Measurements from ENCODE around the gene TMX2.
A peak's percentile ranks its signal among the peaks of the same experiment; 100 is the strongest.
"Not testable (repeated sequence)": the region's sequence is repeated elsewhere in the genome, so short reads cannot be mapped to it uniquely, and the experiment has no call there.

Gene TMX2

GRCh38 chr11:57716726-57717125 lies 4.3 kb downstream of the TMX2 start:
- DNase-seq: not testable (repeated sequence)

- no peak for DNase-seq
Measured at GRCh38 chr11:57727185-57727584, 14.8 kb downstream of the TMX2 start.

GRCh38 chr11:57728829-57729228 lies 16.4 kb downstream of the TMX2 start:
- no peak for DNase-seq

GRCh38 chr11:57729479-57729878 lies 17.1 kb downstream of the TMX2 start:
- DNase-seq: no peak

GRCh38 chr11:57732661-57733060 lies 20.3 kb downstream of the TMX2 start:
- no peak for DNase-seq

- no peak for DNase-seq
Measured at GRCh38 chr11:57735619-57736298, 23.4 kb downstream of the TMX2 start.

GRCh38 chr11:57741132-57742086 lies 29.0 kb downstream of the TMX2 start, which contains the start of gene SELENOH:
Gene SELENOH, plus strand, starts transcription at chr11:57741491. Its CDS starts 105 bp downstream, at chr11:57741596.
- peak; percentile 98 for DNase-seq

GRCh38 chr11:57742087-57742452 lies 29.7 kb downstream of the TMX2 start:
- no peak for DNase-seq

- no peak for DNase-seq
Measured at GRCh38 chr11:57744357-57744756, 32.0 kb downstream of the TMX2 start.

- no peak for DNase-seq
Measured at GRCh38 chr11:57745206-57745605, 32.8 kb downstream of the TMX2 start.

- no peak for DNase-seq
Measured at GRCh38 chr11:57746920-57747319, 34.5 kb downstream of the TMX2 start.

GRCh38 chr11:57751176-57751575 lies 38.8 kb downstream of the TMX2 start:
- DNase-seq: no peak

- DNase-seq: no peak
Measured at GRCh38 chr11:57751676-57752253, 39.4 kb downstream of the TMX2 start, which contains the start of gene BTBD18. Gene BTBD18, minus strand, starts transcription at chr11:57751819. Its CDS starts 631 bp downstream, at chr11:57751188.

- no peak for DNase-seq
Measured at GRCh38 chr11:57752954-57753353, 40.6 kb downstream of the TMX2 start.

- no peak for DNase-seq
Measured at GRCh38 chr11:57758174-57758573, 45.8 kb downstream of the TMX2 start.

GRCh38 chr11:57761301-57762234 lies 49.2 kb downstream of the TMX2 start, which contains the start of gene CTNND1:
Gene CTNND1, plus strand, starts transcription at chr11:57761802. Its CDS starts 29,677 bp downstream, at chr11:57791479.
- DNase-seq: no peak

GRCh38 chr11:57762235-57762861 lies 50.0 kb downstream of the TMX2 start:
- DNase-seq: no peak

GRCh38 chr11:57763568-57763967 lies 51.2 kb downstream of the TMX2 start:
- DNase-seq: no peak

- DNase-seq: no peak
Measured at GRCh38 chr11:57764021-57764420, 51.6 kb downstream of the TMX2 start.

GRCh38 chr11:57764566-57764965 lies 52.2 kb downstream of the TMX2 start:
- DNase-seq: no peak

GRCh38 chr11:57764972-57765371 lies 52.6 kb downstream of the TMX2 start:
- DNase-seq: no peak

- DNase-seq: no peak
Measured at GRCh38 chr11:57770793-57771192, 58.4 kb downstream of the TMX2 start.
